Measurements from ENCODE around the gene EBF3. TPM values are rescaled to one million over a fixed set of nuclear protein-coding genes. Genes with fewer than 3 reads are reported as not detected.

EBF3 gene
- total RNA-seq, 4 donors from 2014 or later: 0.77 to 10.7 (median 6.0) TPM

GRCh38 chr10:129909531-129910256 is 54.4 kb downstream of the EBF3 start:
- Histone ChIP-seq H3K4me3 (no peak overlapping the region), H3K27ac (no peak overlapping the region), H3K9me3 (no peaks in the 10 kb centered on the region), H3K4me1 (no peaks in the 10 kb centered on the region), H3K36me3 (no peaks in the 10 kb centered on the region), H3K27me3 (no peaks in the 10 kb centered on the region)
- intact Hi-C loops (cut with DNase I; ENCODE audit: low total_unique reads): no loop called here
- DNase-seq: no peak
- TF ChIP-seq CTCF (IDR thresholded peaks at IDR 0.05) (no peak), POLR2A (IDR thresholded peaks at IDR 0.05) (no peak)

- Histone ChIP-seq H3K4me1 (no peaks in the 10 kb centered on the region), H3K27ac (no peak overlapping the region), H3K27me3 (no peaks in the 10 kb centered on the region), H3K4me3 (no peak overlapping the region), H3K9me3 (no peaks in the 10 kb centered on the region), H3K36me3 (no peaks in the 10 kb centered on the region)
- intact Hi-C loops (cut with DNase I; ENCODE audit: low total_unique reads): no loop called here
- no peak for TF ChIP-seq POLR2A (IDR thresholded peaks at IDR 0.05)
- DNase-seq: no peak
Measured at GRCh38 chr10:129909080-129909479, 55.0 kb downstream of the EBF3 start.

- H3K9me3 ChIP-seq: no peaks in the 10 kb centered on the region
- no peak for TF ChIP-seq CTCF (IDR thresholded peaks at IDR 0.05)
- TF ChIP-seq POLR2A (IDR thresholded peaks at IDR 0.05): no peak
- intact Hi-C loops (cut with DNase I; ENCODE audit: low total_unique reads): no loop called here
- no peaks in the 10 kb centered on the region for H3K4me1 ChIP-seq
- H3K27me3 ChIP-seq: no peaks in the 10 kb centered on the region
- no peaks in the 10 kb centered on the region for H3K36me3 ChIP-seq
- H3K27ac ChIP-seq: no peak overlapping the region
- no peak for DNase-seq
- no peak overlapping the region for H3K4me3 ChIP-seq
Measured at GRCh38 chr10:129908406-129908805, 55.7 kb downstream of the EBF3 start.

GRCh38 chr10:129905553-129905952 is 58.5 kb downstream of the EBF3 start:
- TF ChIP-seq POLR2A (IDR thresholded peaks at IDR 0.05): no peak
- TF ChIP-seq CTCF (IDR thresholded peaks at IDR 0.05): no peak
- H3K27me3 ChIP-seq: no peaks in the 10 kb centered on the region
- no peak overlapping the region for H3K4me3 ChIP-seq
- no peak overlapping the region for H3K27ac ChIP-seq
- intact Hi-C loops (cut with DNase I; ENCODE audit: low total_unique reads): no loop called here
- no peaks in the 10 kb centered on the region for H3K36me3 ChIP-seq
- no peaks in the 10 kb centered on the region for H3K9me3 ChIP-seq
- no peaks in the 10 kb centered on the region for H3K4me1 ChIP-seq
- no peak for DNase-seq

GRCh38 chr10:129904323-129904722 is 59.8 kb downstream of the EBF3 start:
- H3K27me3 ChIP-seq: no peaks in the 10 kb centered on the region
- H3K36me3 ChIP-seq: no peaks in the 10 kb centered on the region
- no peaks in the 10 kb centered on the region for H3K4me1 ChIP-seq
- H3K4me3 ChIP-seq: no peak overlapping the region
- H3K9me3 ChIP-seq: no peaks in the 10 kb centered on the region
- no peak overlapping the region for H3K27ac ChIP-seq
- no peak for DNase-seq
- TF ChIP-seq CTCF (IDR thresholded peaks at IDR 0.05) (no peak), POLR2A (IDR thresholded peaks at IDR 0.05) (no peak)
- intact Hi-C loops (cut with DNase I; ENCODE audit: low total_unique reads): no loop called here
